Measurements from ENCODE around the gene TET2. TPM values are rescaled to one million over a fixed set of nuclear protein-coding genes. Genes with fewer than 3 reads are reported as not detected.
"Not testable (repeated sequence)": the region's sequence is repeated elsewhere in the genome, so short reads cannot be mapped to it uniquely, and the experiment has no call there.

TET2 gene
- total RNA-seq, 1 donor from 2014 or later: 42.3 TPM

- no peak for DNase-seq
Observed at GRCh38 chr4:105293360-105293759, 146.7 kb downstream of the TET2 start.

GRCh38 chr4:105296672-105297071 is 150.0 kb downstream of the TET2 start:
- DNase-seq: no peak

GRCh38 chr4:105299027-105299426 is 152.4 kb downstream of the TET2 start:
- not testable (repeated sequence) for DNase-seq

- DNase-seq: no peak
Observed at GRCh38 chr4:105304085-105304484, 157.4 kb downstream of the TET2 start.

GRCh38 chr4:105305019-105305836 is 158.6 kb downstream of the TET2 start:
- no peak for DNase-seq

GRCh38 chr4:105306158-105306781 is 159.6 kb downstream of the TET2 start:
- no peak for DNase-seq

GRCh38 chr4:105306820-105307219 is 160.1 kb downstream of the TET2 start:
- DNase-seq: no peak

- no peak for DNase-seq
Observed at GRCh38 chr4:105318486-105318885, 171.8 kb downstream of the TET2 start.

- DNase-seq: no peak
Observed at GRCh38 chr4:105327222-105327621, 180.5 kb downstream of the TET2 start.

GRCh38 chr4:105327956-105328355 is 181.3 kb downstream of the TET2 start:
- DNase-seq: no peak

- no peak for DNase-seq
Observed at GRCh38 chr4:105329081-105329480, 182.4 kb downstream of the TET2 start.

Small RNAs within 50 kb of the gene (small RNA-seq; reads per million reads assigned to genes)
- gene RF00322: not detected
- not detected for gene RN7SL89P
